Calu3 (cell line): ENCODE data around the gene ABCG1. TPM values are rescaled to one million over a fixed set of nuclear protein-coding genes. Genes with fewer than 3 reads are reported as not detected.
"Not testable (repeated sequence)": the region's sequence is repeated elsewhere in the genome, so short reads cannot be mapped to it uniquely, and the experiment has no call there.

ENCODE experiments used
- BruUV-seq: library from RNA; stranded (reverse); fragments of 400-500 nt; replicated peaks from 2 replicates; lab custom pipeline; 2021; lab: Mats Ljungman, UMichigan
- CTCF ChIA-PET: fragments of 300-600 bp; sonication (Branson Sonifier 250); formaldehyde crosslinking; loops from one replicate; lab custom pipeline; 2022; ENCODE audit warnings: antibody characterized with exemption; lab: Charles Lee
- DNase-seq: peaks from one replicate; pipeline ENCODE4 v3.0.0; 2022
- H3K27ac Mint-ChIP-seq: one replicate; pipeline ENCODE4 v1.8.0; 2022; ENCODE audit warnings: mixed read lengths; ENCODE audit not compliant: unreplicated experiment
- H3K27me3 Mint-ChIP-seq: one replicate; pipeline ENCODE4 v1.8.0; 2022; ENCODE audit warnings: mixed read lengths; ENCODE audit not compliant: unreplicated experiment
- H3K36me3 Mint-ChIP-seq: one replicate; pipeline ENCODE4 v1.8.0; 2022; ENCODE audit warnings: mild to moderate bottlenecking, moderate library complexity, mixed read lengths; ENCODE audit not compliant: insufficient read depth, unreplicated experiment
- H3K4me1 Mint-ChIP-seq: one replicate; pipeline ENCODE4 v1.8.0; 2022; ENCODE audit warnings: mild to moderate bottlenecking, low read depth, mixed read lengths; ENCODE audit not compliant: unreplicated experiment
- H3K4me3 Mint-ChIP-seq: one replicate; pipeline ENCODE4 v1.8.0; 2022; ENCODE audit warnings: mild to moderate bottlenecking, low read depth, moderate library complexity, mixed read lengths; ENCODE audit not compliant: unreplicated experiment
- H3K9me3 Mint-ChIP-seq: one replicate; pipeline ENCODE4 v1.8.0; 2022; ENCODE audit warnings: low read depth, mixed read lengths; ENCODE audit not compliant: unreplicated experiment
- intact Hi-C: fragments of 100-400 bp; cut with micrococcal nuclease; formaldehyde crosslinking; loops from one replicate; pipeline ENCODE4 v1.10.0; 2022; ENCODE audit not compliant: unreplicated experiment
- total RNA-seq: library from RNA; stranded (reverse); gene quantifications from 2 replicates; pipeline ENCODE4 v1.2.3, GENCODE V29; 2022
- TF ChIP-seq, protein P1 (sequence below): fragments of 200-600 bp; IDR thresholded peaks from one replicate; pipeline ENCODE4 v1.8.0; 2022; ENCODE audit warnings: antibody characterized with exemption; ENCODE audit not compliant: unreplicated experiment

ABCG1 gene
- total RNA-seq, 1 experiment from 2014 or later, result 0.19 TPM

GRCh38 chr21:42291003-42291750, 72.2 kb downstream of the ABCG1 start:
- Mint-ChIP-seq H3K27ac (no peak overlapping the region), H3K27me3 (peaks cover 13% of the 10 kb centered on the region), H3K4me1 (no peaks in the 10 kb centered on the region), H3K36me3 (no peaks in the 10 kb centered on the region), H3K9me3 (no peaks in the 10 kb centered on the region), H3K4me3 (no peak overlapping the region)
- CTCF ChIA-PET, result no interaction called here
- DNase-seq, result no peak
- TF ChIP-seq, protein P1, sequence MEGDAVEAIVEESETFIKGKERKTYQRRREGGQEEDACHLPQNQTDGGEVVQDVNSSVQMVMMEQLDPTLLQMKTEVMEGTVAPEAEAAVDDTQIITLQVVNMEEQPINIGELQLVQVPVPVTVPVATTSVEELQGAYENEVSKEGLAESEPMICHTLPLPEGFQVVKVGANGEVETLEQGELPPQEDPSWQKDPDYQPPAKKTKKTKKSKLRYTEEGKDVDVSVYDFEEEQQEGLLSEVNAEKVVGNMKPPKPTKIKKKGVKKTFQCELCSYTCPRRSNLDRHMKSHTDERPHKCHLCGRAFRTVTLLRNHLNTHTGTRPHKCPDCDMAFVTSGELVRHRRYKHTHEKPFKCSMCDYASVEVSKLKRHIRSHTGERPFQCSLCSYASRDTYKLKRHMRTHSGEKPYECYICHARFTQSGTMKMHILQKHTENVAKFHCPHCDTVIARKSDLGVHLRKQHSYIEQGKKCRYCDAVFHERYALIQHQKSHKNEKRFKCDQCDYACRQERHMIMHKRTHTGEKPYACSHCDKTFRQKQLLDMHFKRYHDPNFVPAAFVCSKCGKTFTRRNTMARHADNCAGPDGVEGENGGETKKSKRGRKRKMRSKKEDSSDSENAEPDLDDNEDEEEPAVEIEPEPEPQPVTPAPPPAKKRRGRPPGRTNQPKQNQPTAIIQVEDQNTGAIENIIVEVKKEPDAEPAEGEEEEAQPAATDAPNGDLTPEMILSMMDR, result no peak
- BruUV-seq, result no TSS peak
- intact Hi-C loops, result no loop called here

- Mint-ChIP-seq H3K4me1 (no peaks in the 10 kb centered on the region), H3K27ac (no peak overlapping the region), H3K27me3 (peaks cover 5% of the 10 kb centered on the region), H3K9me3 (no peaks in the 10 kb centered on the region), H3K4me3 (no peak overlapping the region), H3K36me3 (no peaks in the 10 kb centered on the region)
- TF ChIP-seq, protein P1, result no peak
- DNase-seq, result no peak
- intact Hi-C loops, result no loop called here
- BruUV-seq, result no TSS peak
- CTCF ChIA-PET, result interaction anchor here (0.7 kb wide), 1 partner anchor 170 kb away, joined by 3 read pairs; no protein-coding TSS in a partner anchor
Observed at GRCh38 chr21:42291751-42292562, 73.0 kb downstream of the ABCG1 start.

- H3K4me3 Mint-ChIP-seq, DNase-seq, H3K9me3 Mint-ChIP-seq, H3K4me1 Mint-ChIP-seq, BruUV-seq, H3K27ac Mint-ChIP-seq, H3K36me3 Mint-ChIP-seq, intact Hi-C loops, H3K27me3 Mint-ChIP-seq: not testable (repeated sequence)
- CTCF ChIA-PET, result interaction anchor here (0.7 kb wide), 1 partner anchor 170 kb away, joined by 3 read pairs; no protein-coding TSS in a partner anchor
Observed at GRCh38 chr21:42292563-42293142, 73.7 kb downstream of the ABCG1 start.

GRCh38 chr21:42293649-42294272, 74.8 kb downstream of the ABCG1 start:
- Mint-ChIP-seq H3K9me3 (no peaks in the 10 kb centered on the region), H3K4me3 (no peak overlapping the region), H3K27ac (no peak overlapping the region), H3K36me3 (no peaks in the 10 kb centered on the region), H3K4me1 (no peaks in the 10 kb centered on the region), H3K27me3 (peaks cover 9% of the 10 kb centered on the region)
- CTCF ChIA-PET, result no interaction called here
- intact Hi-C loops, result no loop called here
- TF ChIP-seq, protein P1, result no peak
- BruUV-seq, result no TSS peak
- no peak for DNase-seq
